Limb (tissue), 2 donors: Measurements from ENCODE around the gene BTBD8.
A peak's percentile ranks its signal among the peaks of the same experiment; 100 is the strongest.

Experiments used
- DNase-seq, 2 donors: peaks; one replicate each; pipeline ENCODE4 v3.0.0-alpha.2; 2016; ENCODE audit errors: extremely low spot score in 2 of 2

Gene BTBD8

DNA sequence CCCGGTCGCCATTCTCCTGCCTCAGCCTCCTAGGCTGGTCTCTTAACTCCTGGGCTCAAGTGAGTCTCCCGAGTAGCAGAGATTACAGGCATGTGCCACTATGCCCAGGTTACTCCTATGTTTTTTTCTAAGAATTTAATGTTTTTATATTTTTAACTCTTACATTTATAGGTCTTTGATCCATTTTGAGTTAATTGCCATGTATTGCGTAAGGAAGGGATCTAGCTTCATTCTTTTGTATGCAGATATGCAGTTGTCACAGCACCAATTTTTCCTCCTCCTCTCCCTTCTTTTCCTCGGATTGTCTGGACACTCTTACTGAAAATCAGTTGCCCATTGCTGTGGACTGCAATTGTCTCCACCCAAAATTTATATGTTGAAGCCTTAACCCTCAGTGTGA is 11.5 kb downstream of the BTBD8 start:
- DNase-seq: no peak

DNA sequence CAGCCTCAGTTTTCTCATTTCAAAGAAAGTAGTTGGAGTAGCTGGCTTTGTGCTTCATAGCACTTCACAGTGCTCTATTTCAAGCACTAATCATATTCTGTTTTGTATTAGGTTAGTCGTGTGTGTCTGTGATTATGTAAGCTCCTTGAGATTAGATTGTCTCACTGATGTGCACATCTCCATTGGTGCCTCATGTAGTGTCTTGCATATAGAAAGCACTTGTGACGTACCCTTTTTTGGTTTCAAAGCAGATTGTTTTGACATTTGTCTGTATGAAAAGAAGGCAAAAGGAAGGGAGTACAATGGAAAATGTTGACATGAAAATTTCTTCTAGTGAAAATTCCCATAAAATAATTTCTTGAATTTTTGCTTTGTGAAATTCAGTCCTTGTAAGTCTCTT is 13.9 kb downstream of the BTBD8 start:
- no peak for DNase-seq

DNA sequence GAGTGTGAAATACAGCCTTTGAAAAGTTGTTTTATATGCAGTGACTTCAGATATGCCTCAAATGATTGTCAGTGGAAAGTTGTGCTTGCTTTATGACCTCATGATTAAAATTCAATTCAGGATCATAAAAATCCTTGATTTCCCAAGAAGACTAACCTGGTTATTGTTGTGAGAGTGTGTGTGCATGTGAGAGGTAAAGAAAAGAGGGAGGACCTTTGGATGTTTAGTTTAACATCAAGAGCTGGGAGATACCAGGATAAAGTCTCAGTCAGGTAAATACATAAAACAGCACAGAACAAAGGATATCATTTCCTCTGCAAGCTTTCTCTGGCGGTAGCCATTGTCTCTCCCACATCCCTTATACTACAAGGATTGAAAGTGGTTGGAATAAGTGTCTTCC is 14.4 kb downstream of the BTBD8 start:
- no peak for DNase-seq

DNA sequence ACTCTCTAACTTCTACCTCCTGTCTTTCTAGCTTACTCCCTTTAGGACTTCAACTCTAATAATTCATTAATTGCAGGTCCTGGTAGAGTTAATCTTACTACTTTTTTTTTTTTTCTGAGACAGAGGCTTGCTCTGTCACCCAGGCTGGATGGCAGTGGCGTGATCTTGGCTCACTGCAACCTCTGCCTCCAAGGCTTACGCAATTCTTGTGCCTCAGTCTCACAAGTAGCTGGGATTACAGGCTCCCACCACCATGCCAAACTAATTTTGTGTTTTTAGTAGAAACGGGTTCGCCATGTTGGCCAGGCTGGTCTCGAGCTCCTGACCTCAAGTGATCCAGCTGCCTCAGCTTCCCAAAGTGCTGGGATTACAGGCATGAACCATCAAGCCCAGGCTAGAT is 15.7 kb downstream of the BTBD8 start:
- no peak for DNase-seq

DNA sequence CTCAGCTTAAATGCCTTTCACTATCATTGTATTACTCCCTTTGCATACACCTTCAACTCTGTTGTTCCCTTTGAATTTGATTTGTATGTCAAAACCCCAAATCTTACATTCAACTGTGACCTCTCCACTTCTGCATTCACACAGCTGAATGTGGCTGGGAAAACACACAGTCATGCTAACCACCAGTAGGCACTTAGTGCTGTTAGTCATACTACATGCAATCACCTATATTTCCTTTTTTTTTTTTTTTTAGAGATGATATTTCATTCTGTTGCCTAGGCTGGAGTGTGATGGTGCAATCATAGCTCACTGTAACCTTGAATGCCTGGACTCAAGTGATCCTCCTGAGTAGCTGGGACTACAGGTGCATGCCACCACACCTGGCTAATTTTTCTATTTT is 16.2 kb downstream of the BTBD8 start:
- DNase-seq: no peak

DNA sequence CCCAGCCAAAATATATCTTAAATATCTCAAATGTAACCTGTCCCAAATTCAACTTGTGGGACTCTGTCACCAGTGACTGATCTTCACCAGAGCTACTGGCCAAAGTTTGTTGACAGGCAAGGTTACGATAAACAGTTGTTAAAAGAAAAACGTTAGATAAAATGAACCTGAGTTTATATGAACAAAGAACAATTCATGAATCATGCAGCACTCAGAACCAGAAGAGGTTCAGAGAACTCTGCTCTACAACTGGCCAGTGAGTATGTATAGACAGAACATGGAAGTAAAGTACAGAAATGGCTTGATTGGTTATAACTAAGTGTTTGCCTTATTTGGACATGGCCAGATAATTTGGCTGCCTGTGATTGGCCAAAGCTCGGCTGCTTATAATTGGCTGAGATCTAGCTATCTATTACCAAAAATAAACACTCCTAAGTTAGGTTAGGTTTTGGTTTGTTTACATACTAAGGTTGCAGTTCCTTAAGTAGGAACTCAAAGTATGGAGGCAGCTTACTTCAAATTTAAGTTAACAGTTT is 25.5 kb downstream of the BTBD8 start:
- no peak for DNase-seq

DNA sequence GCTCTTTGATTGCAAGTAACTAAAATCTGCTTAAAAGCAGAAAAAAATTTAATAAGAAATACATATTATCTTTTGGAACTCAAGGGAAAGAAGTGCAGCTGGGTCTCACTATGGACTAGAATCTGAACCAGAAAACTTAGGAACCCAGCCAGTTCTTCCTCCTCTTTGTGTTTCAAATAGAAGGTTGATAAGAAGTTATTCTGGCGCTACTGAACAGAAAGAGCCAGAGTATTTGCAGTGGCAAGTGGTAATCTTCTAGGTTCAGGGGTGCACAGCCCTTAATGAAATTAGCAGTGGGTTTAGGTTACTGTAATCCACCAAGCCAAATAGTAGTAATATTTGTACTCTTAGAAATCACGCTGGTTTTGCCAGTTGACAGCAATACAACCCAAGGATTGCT is 28.5 kb downstream of the BTBD8 start:
- DNase-seq: no peak

DNA sequence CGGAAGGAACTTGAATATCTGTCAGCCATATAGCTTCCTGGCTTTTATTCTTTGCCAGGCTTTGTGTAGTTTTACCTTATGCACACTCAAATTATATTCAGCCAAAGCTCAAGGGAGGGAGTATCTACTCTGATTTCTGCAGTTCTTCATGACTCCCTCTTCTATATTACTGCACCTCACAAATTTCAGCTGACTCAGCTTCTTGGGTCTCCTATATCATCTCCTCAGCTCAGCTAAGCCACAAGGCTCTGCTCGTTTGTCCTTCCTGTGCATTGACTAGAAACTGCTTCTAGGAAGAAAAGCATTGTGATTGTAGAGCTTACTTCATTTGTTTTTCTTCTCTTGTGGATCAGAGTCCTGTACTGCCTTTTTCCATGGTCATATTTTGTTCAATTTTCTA is 37.4 kb downstream of the BTBD8 start:
- DNase-seq: no peak

DNA sequence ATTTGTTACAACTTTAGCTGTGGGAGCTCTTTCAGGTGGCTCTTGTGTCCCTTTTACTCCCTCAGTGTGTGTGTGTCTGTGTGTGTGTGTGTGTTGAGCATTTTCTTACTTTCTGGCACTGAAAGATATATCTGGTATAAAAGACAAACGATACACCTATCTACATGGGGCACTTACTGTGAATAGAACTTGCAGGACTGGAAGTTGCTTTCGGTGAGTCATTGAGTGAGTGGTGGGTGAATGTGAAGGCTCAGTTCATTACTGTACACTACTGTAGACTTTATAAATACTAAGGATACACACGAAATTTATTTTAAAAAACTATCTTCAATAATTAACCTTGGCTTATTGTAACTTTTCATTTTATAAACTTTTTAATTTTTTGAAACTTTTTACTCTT is 38.7 kb downstream of the BTBD8 start:
- DNase-seq: no peak

DNA sequence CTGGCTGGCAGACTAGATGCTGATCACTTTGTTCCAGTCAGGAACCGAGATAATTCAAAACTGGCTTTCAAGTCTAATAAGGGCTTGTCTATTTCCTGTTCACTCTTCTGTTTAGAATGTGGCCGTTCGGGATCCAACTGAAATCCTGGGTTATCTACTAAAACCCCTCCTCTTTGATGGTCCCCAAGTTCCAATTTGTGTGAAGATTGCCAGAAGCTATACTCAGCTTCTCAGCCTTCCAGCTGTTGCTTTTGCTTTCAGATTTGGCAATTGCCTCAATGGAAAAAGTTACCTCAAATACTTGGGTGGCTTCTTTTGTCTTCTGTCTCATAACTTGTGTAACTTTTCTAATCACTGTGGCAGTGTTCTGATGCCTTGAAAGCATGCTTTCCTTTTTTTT is 43.7 kb downstream of the BTBD8 start:
- DNase-seq: peak in 1 of 2 donors; percentile 5

DNA sequence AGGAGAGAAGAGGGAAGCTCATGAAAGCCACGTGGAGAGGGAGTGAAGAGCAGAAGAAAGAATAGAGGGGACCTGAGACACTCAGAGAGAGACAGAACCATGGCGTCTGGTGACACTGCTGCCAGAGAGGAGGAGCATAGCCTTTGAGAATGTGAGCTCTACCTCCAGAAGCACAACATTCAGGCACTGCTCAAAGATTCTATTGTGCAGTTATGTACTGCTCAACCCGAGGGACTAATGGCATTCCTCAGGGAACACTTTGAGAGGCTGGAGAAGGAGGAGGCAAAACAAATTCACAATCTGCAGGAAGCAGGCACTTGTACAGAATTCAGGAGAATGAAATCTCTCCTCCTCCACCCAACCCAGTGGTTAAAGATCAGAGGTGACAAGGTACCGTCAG is 45.1 kb downstream of the BTBD8 start:
- DNase-seq: no peak

DNA sequence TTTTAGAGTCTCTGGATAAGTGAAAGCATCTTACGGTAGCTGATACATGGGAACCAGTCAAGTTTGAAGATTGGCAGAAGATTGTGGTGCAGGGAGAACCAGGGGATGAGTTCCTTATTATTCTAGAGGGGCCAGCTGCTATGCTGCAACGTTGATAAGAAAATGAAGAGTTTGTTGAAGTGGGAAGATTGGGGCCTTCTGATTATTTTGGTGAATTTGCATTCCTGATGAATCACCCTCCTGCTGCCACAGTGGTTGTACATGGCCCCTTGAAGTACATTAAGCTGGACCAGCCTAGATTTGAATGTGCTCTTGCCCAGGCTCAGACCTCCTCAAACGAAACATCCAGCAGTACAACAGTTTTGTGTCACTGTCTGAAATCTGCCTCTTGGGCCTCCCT is 45.9 kb downstream of the BTBD8 start:
- no peak for DNase-seq

DNA sequence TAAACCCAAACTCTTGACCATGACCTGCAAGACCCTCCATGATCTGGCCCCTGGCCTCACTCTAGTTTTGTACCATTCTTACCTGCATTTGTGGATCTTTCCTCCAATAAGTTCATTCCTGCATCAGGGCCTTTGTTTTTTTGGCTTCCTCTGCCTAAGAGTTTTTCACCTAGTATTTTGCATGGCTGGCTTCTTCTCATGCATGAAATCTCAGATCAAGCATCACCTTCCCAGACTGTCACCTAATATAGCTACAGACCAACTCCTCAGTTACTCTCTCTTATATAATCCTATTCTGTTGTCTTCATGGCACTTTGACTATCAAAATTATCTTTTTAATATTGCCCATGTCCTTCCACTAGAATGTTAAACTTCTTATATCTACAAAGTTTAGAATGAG is 54.2 kb downstream of the BTBD8 start:
- DNase-seq: no peak

DNA sequence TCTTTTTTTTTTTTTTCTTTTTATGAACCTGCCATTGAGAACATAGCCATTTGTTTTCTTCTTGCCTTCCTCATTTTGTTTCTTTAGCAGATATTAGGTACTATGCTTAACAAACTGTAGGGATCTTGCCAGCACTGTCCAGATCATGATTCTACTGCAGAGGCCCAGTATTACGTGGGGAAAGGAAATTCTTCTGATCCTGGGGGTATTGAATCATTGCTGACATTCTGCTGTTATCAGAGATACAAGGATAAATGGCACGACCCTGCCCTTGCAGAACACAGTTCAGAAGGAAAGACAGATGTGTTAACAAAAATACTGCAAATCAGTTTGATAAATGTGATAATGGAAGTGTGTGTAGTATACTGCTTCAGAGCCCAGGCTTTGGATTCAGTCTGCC is 56.2 kb downstream of the BTBD8 start:
- DNase-seq: no peak

DNA sequence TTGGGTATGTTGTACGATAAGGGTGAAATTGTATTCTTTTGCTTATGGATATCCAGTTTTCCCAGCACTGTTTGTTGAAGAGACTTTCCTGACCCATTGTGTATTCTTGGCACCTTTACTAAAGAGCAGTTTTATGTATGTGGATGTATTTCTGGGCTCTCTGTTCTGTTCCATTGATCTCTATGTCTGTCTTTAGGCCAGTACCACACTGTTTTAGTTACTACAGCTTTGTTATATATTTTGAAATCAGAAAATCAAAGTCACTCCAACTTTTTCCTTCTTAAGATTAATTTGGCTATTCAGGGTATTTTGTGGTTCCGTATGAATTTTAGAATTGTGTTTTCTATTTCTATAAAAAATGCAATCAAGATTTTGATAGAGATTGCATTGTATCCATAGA is 74.8 kb downstream of the BTBD8 start:
- DNase-seq: no peak

DNA sequence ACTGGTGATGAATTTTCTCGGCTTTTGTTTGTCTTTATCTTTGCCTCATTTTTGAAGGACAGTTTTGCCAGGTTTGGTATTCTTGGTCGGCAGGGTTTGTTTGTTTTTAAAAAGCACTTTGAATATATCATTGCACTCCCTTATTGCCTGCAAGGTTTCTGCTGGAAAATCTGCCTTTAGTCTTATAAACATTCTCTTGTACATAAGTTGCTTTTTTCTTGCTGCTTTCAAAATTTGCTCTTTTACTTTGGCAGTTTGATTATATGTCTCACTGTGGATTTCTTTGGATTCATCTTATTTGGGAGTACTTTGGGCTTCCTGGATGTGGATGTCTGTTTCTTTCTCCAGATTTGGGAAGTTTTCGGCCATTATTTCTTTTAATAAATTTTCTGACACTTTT is 79.4 kb downstream of the BTBD8 start:
- DNase-seq: no peak

DNA sequence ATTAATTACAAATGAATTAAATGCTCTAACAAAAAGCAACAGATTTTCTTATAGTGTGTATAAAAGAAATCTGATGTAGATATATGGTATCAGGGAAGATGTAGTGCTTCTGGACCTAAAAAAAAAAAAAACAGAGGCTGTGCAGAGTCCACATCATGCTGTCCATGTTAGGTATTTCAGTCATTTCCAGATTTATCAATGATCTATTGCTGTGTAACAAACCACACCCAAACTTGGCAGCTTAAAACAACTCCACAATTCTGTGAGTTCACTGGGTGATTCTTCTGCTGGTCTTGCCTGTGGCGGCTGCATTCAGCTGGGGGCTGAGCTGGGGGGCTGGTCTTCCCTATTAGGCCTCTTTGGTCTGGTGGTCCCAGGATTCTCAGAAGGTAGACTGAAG is 85.2 kb downstream of the BTBD8 start:
- no peak for DNase-seq

DNA sequence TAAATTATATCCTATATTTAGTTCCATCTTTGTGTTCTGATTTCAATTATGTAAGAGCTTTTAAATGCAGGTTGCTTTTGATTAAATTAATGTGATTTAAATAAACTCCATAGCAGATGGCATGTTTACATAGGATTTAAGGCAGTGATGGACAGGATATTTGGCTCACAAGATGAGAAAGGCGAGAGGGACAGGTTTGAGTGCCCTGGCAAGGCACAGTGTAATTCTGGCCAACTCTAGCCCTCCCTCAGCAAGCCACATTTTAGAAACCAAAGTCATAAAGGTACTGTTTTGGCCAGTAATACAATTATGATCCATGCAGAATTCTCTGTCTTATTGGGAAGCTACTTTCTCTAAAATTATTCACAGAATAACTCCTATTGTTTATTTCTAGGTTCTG is 87.0 kb downstream of the BTBD8 start:
- DNase-seq: no peak

DNA sequence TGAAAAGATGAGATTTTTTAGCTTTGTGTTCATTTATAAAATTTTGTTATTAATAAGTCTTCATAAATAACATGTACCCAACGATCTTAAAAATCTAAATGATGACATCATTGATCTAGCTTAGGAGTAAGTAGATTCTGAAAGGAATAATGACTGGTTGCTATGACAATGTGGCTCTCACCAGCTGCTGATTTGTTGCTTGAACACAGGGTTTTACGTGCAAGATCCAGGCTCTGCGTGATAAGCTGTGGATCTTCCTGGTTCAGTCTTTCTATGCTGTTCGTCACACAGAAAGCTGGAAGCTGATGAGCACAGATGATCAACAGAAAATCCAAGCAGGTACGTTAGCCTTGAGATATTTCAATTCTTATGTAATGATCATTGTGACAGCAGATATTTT is 88.5 kb downstream of the BTBD8 start:
- no peak for DNase-seq

DNA sequence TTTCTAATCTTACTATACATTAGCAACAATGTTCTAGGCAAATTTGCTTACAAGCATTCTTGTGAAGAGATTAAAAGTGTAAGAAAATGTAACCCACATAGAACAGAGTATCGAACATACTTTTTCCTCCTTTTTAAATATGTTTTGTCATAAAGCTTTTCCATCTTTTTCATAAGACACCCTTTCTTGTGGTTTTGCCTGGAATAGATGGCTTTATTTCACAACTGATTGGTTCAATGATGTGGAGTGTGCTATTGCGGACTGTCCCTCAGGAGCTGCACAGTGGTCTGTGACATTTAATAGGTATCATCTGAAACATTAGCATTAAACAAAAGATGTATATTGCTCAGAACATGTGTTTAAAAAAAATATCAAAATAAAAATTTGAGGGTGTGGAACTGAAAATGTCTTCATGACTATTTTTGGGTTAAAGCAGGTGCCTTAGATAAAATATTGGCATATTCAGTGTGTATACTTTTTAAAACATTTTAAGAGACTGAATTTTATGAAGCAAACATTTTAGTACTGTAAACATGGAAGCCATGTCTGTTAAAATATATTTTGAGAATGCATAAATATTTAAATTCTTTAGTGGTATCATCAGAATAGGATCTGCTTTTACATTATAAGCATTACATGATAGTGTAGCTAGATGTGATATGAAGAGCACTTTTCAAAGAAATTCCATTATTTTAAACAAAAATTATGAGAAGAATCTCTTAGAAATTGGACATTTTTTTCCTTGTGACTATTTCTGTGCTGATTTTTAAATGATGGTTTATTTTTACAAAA is 89.3 kb downstream of the BTBD8 start:
- no peak for DNase-seq

DNA sequence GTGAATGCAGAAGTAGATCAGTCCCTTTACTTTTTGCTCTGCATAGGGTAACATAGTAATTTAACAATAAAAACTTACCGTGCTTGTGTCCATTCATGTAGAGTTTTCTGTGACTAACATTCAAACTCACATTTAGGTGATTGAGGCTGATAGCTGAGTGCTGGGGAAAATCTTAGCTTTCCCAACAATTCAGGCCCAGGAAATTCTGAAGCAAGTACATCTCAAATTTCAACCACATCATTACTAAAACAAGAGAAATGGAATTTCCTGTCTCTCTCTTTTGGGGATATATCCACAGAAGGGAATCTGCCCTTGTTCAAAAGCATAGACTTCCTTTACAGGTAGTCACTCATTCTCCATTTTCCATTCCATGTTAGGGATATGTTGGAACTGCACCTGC is 104.5 kb downstream of the BTBD8 start:
- DNase-seq: no peak

DNA sequence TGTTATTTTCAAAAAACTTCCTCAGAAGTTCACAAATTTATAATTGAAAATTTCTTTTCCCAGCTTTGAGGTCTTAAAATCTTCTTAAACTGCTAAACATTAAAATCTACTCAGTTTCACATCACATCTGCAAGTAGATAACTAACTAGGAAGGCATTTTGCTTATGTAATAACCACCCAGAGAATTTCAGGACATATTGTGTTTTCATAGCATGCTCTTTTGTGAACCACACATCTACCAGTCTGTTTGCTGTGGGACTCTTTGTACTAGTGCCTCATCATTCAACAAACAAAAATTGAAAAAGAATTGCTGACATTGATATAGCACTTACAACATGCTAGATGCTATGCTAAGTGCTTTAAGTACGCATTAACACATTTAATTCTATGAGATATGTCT is 105.9 kb downstream of the BTBD8 start:
- DNase-seq: no peak

DNA sequence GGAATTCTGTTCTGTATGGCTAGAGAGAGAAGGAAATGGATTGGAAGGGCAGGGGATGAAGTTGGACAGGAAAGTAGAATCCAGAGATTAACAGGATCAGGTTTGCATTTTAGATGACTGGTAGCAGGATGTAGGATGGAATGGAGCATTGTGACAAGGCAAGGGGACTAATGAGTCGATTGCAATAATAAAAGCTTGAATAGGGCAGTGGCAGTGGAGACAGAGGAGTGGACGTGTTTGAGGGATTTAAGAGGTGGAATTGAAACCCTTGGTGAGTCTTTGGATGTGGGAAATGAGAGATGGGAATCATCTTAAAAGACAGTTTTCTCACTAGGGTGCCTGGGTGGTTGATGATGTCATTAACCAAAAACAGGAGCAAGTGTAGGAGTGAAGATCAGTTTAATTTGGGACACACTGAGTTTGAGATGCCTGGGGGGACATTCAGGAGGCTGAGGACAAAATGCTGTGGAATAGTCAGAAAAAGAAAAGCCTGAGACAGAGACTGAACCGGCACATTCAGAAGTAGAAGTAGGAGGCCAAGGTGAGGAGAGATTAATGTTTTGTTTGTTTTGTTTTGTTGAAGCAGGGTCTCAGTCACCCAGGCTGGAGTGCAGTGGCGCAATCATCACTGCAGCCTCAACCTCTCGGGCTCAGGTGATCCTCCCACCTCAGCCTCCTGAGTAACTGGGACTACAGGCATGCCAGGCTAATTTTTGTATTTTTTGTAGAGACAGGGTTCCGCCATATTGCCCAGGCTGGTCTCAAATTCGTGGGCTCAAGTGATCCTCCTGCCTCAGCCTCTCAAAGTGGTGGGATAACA is 108.5 kb downstream of the BTBD8 start:
- no peak for DNase-seq
